ENCODE results near the gene PTGFRN. TPM values are rescaled to one million over a fixed set of nuclear protein-coding genes. Genes with fewer than 3 reads are reported as not detected.

Gene PTGFRN
- total RNA-seq, 1 donor from 2014 or later: 106 TPM

- Mint-ChIP-seq H3K27ac (no peak overlapping the region), H3K36me3 (peaks cover 25% of the 10 kb centered on the region), H3K9me3 (no peaks in the 10 kb centered on the region), H3K4me1 (peaks cover 14% of the 10 kb centered on the region), H3K27me3 (ENCODE audit: low read depth) (no peaks in the 10 kb centered on the region), H3K4me3 (no peak overlapping the region)
- DNase-seq (ENCODE audit: low spot score in 2 of 2, unreplicated experiment in 2 of 2): no peak
- TF ChIP-seq, protein P1, sequence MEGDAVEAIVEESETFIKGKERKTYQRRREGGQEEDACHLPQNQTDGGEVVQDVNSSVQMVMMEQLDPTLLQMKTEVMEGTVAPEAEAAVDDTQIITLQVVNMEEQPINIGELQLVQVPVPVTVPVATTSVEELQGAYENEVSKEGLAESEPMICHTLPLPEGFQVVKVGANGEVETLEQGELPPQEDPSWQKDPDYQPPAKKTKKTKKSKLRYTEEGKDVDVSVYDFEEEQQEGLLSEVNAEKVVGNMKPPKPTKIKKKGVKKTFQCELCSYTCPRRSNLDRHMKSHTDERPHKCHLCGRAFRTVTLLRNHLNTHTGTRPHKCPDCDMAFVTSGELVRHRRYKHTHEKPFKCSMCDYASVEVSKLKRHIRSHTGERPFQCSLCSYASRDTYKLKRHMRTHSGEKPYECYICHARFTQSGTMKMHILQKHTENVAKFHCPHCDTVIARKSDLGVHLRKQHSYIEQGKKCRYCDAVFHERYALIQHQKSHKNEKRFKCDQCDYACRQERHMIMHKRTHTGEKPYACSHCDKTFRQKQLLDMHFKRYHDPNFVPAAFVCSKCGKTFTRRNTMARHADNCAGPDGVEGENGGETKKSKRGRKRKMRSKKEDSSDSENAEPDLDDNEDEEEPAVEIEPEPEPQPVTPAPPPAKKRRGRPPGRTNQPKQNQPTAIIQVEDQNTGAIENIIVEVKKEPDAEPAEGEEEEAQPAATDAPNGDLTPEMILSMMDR (IDR thresholded peaks at IDR 0.05; ENCODE audit: unreplicated experiment): no peak
Measured at GRCh38 chr1:116952738-116953275, 43.1 kb downstream of the PTGFRN start.

DNA sequence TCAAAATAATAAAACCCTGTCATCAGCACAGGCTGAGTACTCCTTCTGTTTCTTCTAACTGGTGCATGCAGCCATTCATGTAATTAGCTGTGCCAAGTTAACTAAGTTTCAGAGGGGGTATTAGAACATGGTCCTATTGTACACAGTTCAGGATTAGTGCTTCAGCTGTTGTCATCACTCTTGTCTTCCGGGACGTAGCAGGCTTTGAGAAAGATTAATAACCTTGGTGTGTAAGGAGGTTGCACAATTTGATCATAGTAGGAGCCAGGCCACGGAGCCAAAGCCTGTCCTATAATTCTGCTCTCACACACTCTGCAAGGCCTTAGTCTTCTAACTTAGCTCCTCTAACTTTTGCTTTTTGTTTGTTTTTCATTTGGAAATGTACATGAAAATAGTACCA lies 44.7 kb downstream of the PTGFRN start:
- Mint-ChIP-seq H3K4me3 (no peak overlapping the region), H3K27ac (no peak overlapping the region)

DNA sequence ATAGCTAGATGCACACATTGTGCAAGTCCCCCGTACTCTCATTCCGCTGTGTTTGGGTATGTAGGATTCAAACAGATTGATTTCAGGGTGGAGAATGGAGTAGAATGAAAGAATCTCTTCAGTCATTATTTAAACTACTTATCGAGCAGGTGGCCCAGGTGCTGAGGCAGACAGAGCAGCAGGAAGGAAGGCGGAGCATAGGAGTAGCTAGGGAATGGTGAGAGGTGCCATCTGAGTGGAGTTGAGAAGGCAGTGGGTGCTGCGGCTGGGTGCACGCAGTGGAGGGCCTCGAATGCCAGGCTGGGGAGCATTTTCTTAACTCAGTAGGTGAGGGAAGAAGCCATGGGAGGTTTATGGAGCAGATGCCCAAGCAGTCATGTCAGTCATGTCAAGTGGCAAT lies 46.7 kb downstream of the PTGFRN start:
- no peak for DNase-seq (ENCODE audit: low spot score in 2 of 2, unreplicated experiment in 2 of 2)
- TF ChIP-seq, protein P1 (IDR thresholded peaks at IDR 0.05; ENCODE audit: unreplicated experiment): no peak
- no peak overlapping the region for H3K27ac Mint-ChIP-seq
- no peaks in the 10 kb centered on the region for H3K27me3 Mint-ChIP-seq (ENCODE audit: low read depth)
- H3K36me3 Mint-ChIP-seq: peaks cover 19% of the 10 kb centered on the region
- no peaks in the 10 kb centered on the region for H3K9me3 Mint-ChIP-seq
- H3K4me1 Mint-ChIP-seq: peaks cover 10% of the 10 kb centered on the region
- no peak overlapping the region for H3K4me3 Mint-ChIP-seq

More for the DNA sequence above, 44.7 kb downstream of the PTGFRN start:
- Mint-ChIP-seq H3K36me3 (peaks cover 24% of the 10 kb centered on the region), H3K27me3 (ENCODE audit: low read depth) (no peaks in the 10 kb centered on the region), H3K9me3 (no peaks in the 10 kb centered on the region), H3K4me1 (peaks cover 17% of the 10 kb centered on the region)
- no peak for DNase-seq (ENCODE audit: low spot score in 2 of 2, unreplicated experiment in 2 of 2)
- TF ChIP-seq, protein P1 (IDR thresholded peaks at IDR 0.05; ENCODE audit: unreplicated experiment): no peak

GRCh38 chr1:116957646-116958045 lies 47.9 kb downstream of the PTGFRN start:
- DNase-seq (ENCODE audit: low spot score in 2 of 2, unreplicated experiment in 2 of 2): no peak
- Mint-ChIP-seq H3K4me1 (peaks cover 7% of the 10 kb centered on the region), H3K4me3 (no peak overlapping the region), H3K27ac (no peak overlapping the region), H3K27me3 (ENCODE audit: low read depth) (no peaks in the 10 kb centered on the region), H3K36me3 (peaks cover 12% of the 10 kb centered on the region), H3K9me3 (no peaks in the 10 kb centered on the region)
- TF ChIP-seq, protein P1 (IDR thresholded peaks at IDR 0.05; ENCODE audit: unreplicated experiment): no peak

DNA sequence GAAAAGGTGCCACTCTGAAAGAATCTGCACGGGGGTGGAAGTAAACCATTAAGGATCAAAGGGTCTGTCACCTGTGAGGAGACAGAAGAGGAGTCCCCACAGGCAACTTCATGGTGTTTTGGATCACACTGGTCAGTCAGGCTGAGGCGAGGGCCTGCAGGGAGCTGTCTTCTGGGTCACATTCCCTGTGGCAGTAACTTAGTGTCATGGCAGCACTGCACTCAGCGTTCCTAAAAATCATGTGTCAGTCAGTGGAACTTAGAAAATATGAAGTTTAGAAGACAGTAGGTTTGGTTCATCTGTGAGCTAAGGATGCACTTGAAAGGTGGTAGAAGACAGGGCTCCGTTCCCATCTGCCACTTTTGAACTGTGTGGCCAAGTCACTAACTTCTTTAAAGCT lies 48.4 kb downstream of the PTGFRN start:
- H3K27me3 Mint-ChIP-seq (ENCODE audit: low read depth): no peaks in the 10 kb centered on the region
- H3K4me1 Mint-ChIP-seq: peaks cover 7% of the 10 kb centered on the region
- TF ChIP-seq, protein P1 (IDR thresholded peaks at IDR 0.05; ENCODE audit: unreplicated experiment): no peak
- peaks cover 9% of the 10 kb centered on the region for H3K36me3 Mint-ChIP-seq
- no peak overlapping the region for H3K27ac Mint-ChIP-seq
- no peak for DNase-seq (ENCODE audit: low spot score in 2 of 2, unreplicated experiment in 2 of 2)
- no peaks in the 10 kb centered on the region for H3K9me3 Mint-ChIP-seq
- no peak overlapping the region for H3K4me3 Mint-ChIP-seq

GRCh38 chr1:116958977-116959376 lies 49.3 kb downstream of the PTGFRN start:
- TF ChIP-seq, protein P1 (IDR thresholded peaks at IDR 0.05; ENCODE audit: unreplicated experiment): no peak
- no peak for DNase-seq (ENCODE audit: low spot score in 2 of 2, unreplicated experiment in 2 of 2)
- peaks cover 9% of the 10 kb centered on the region for H3K36me3 Mint-ChIP-seq
- H3K27me3 Mint-ChIP-seq (ENCODE audit: low read depth): no peaks in the 10 kb centered on the region
- H3K9me3 Mint-ChIP-seq: no peaks in the 10 kb centered on the region
- H3K4me1 Mint-ChIP-seq: peaks cover 7% of the 10 kb centered on the region
- no peak overlapping the region for H3K4me3 Mint-ChIP-seq
- H3K27ac Mint-ChIP-seq: no peak overlapping the region
